ACC112 (cell line): ENCODE data around the gene MAML2.

ENCODE experiments used
- H2AFZ ChIP-seq: fragments of 200-600 bp; sonication (generic); one replicate; pipeline ENCODE4 v1.6.0; 2017; ENCODE audit warnings: antibody characterized with exemption, low read length; ENCODE audit not compliant: unreplicated experiment
- H3K27ac ChIP-seq: fragments of 200-600 bp; sonication (generic); 2 replicates; pipeline ENCODE4 v1.5.1; 2014; ENCODE audit warnings: low read depth, mild to moderate bottlenecking, antibody characterized with exemption, low read length, moderate library complexity
- H3K27me3 ChIP-seq: fragments of 200-600 bp; sonication (generic); 2 replicates; pipeline ENCODE4 v1.6.1; 2014; ENCODE audit warnings: mild to moderate bottlenecking, antibody characterized with exemption, low read length, moderate library complexity, mixed read lengths; ENCODE audit not compliant: insufficient read depth
- H3K36me3 ChIP-seq: fragments of 200-600 bp; sonication (generic); 2 replicates; pipeline ENCODE4 v1.6.1; 2016; ENCODE audit warnings: mild to moderate bottlenecking, antibody characterized with exemption, low read length, moderate library complexity, mixed read lengths; ENCODE audit not compliant: insufficient read depth
- H3K4me1 ChIP-seq: fragments of 200-600 bp; sonication (generic); one replicate; pipeline ENCODE4 v1.6.1; 2016; ENCODE audit warnings: low read length, mixed read lengths; ENCODE audit not compliant: insufficient read depth, unreplicated experiment, control insufficient read depth
- H3K4me3 ChIP-seq: fragments of 200-600 bp; sonication (generic); 2 replicates; pipeline ENCODE4 v1.5.1; 2014; ENCODE audit warnings: mild to moderate bottlenecking, low read depth, low read length
- H3K79me2 ChIP-seq: fragments of 200-600 bp; sonication (generic); one replicate; pipeline ENCODE4 v1.6.0; 2016; ENCODE audit warnings: low read length; ENCODE audit not compliant: control insufficient read depth, unreplicated experiment, insufficient read depth

MAML2 gene

GRCh38 chr11:96134602-96135001 is 208.4 kb downstream of the MAML2 start:
- H3K36me3 ChIP-seq: no peaks in the 10 kb centered on the region; the same call in 1 of the 2 replicates
- H3K4me1 ChIP-seq: peaks cover 36% of the 10 kb centered on the region
- H3K27ac ChIP-seq: peak overlapping the region; percentile 36; the same call in 1 of the 2 replicates
- no peaks in the 10 kb centered on the region for H3K27me3 ChIP-seq
- H3K79me2 ChIP-seq: peaks cover 23% of the 10 kb centered on the region
- no peak overlapping the region for H3K4me3 ChIP-seq
- no peak overlapping the region for H2AFZ ChIP-seq

GRCh38 chr11:96132437-96132836 is 210.6 kb downstream of the MAML2 start:
- no peaks in the 10 kb centered on the region; the same call in 1 of the 2 replicates for H3K36me3 ChIP-seq
- no peak overlapping the region for H2AFZ ChIP-seq
- H3K4me3 ChIP-seq: no peak overlapping the region
- peaks cover 21% of the 10 kb centered on the region for H3K79me2 ChIP-seq
- peaks cover 25% of the 10 kb centered on the region for H3K4me1 ChIP-seq
- no peaks in the 10 kb centered on the region for H3K27me3 ChIP-seq
- no peak overlapping the region for H3K27ac ChIP-seq

- H3K4me3 ChIP-seq: no peak overlapping the region
- H3K36me3 ChIP-seq: peaks cover 3% of the 10 kb centered on the region; the same call in 1 of the 2 replicates
Observed at GRCh38 chr11:96130061-96130620, 212.9 kb downstream of the MAML2 start.

GRCh38 chr11:96127596-96127959 is 215.4 kb downstream of the MAML2 start:
- Histone ChIP-seq H2AFZ (no peak overlapping the region), H3K36me3 (0 out of 2 replicates have a peak, but pooled peaks cover 3% of the 10 kb centered on the region), H3K4me1 (peaks cover 4% of the 10 kb centered on the region), H3K27me3 (no peaks in the 10 kb centered on the region), H3K79me2 (peaks cover 14% of the 10 kb centered on the region), H3K27ac (no peak overlapping the region), H3K4me3 (no peak overlapping the region)

More at GRCh38 chr11:96130061-96130620, 212.9 kb downstream of the MAML2 start:
- peaks cover 9% of the 10 kb centered on the region for H3K4me1 ChIP-seq
- peaks cover 11% of the 10 kb centered on the region for H3K79me2 ChIP-seq
- H3K27me3 ChIP-seq: no peaks in the 10 kb centered on the region
- no peak overlapping the region for H2AFZ ChIP-seq
- H3K27ac ChIP-seq: no peak overlapping the region

- no peak overlapping the region for H3K27ac ChIP-seq
- H3K4me1 ChIP-seq: peaks cover under 1% of the 10 kb centered on the region
- H2AFZ ChIP-seq: no peak overlapping the region
- H3K36me3 ChIP-seq: 0 out of 2 replicates have a peak, but pooled peaks cover 3% of the 10 kb centered on the region
- H3K4me3 ChIP-seq: no peak overlapping the region
- H3K79me2 ChIP-seq: peaks cover 14% of the 10 kb centered on the region
- no peaks in the 10 kb centered on the region for H3K27me3 ChIP-seq
Observed at GRCh38 chr11:96126917-96127595, 215.9 kb downstream of the MAML2 start.

- H3K27ac ChIP-seq: no peak overlapping the region
- no peaks in the 10 kb centered on the region for H3K27me3 ChIP-seq
- no peaks in the 10 kb centered on the region for H3K4me1 ChIP-seq
- no peak overlapping the region for H3K4me3 ChIP-seq
- H3K36me3 ChIP-seq: 0 out of 2 replicates have a peak, but pooled peaks cover 3% of the 10 kb centered on the region
- peaks cover 21% of the 10 kb centered on the region for H3K79me2 ChIP-seq
- no peak overlapping the region for H2AFZ ChIP-seq
Observed at GRCh38 chr11:96125400-96125799, 217.6 kb downstream of the MAML2 start.

GRCh38 chr11:96124155-96124554 is 218.8 kb downstream of the MAML2 start:
- no peaks in the 10 kb centered on the region for H3K4me1 ChIP-seq
- 0 out of 2 replicates have a peak, but pooled peaks cover 3% of the 10 kb centered on the region for H3K36me3 ChIP-seq
- peaks cover 17% of the 10 kb centered on the region for H3K79me2 ChIP-seq
- no peaks in the 10 kb centered on the region for H3K27me3 ChIP-seq
- H3K27ac ChIP-seq: no peak overlapping the region
- H3K4me3 ChIP-seq: no peak overlapping the region
- H2AFZ ChIP-seq: no peak overlapping the region

- H3K27ac ChIP-seq: no peak overlapping the region
- H3K4me1 ChIP-seq: no peaks in the 10 kb centered on the region
- 0 out of 2 replicates have a peak, but pooled peaks cover 3% of the 10 kb centered on the region for H3K36me3 ChIP-seq
- no peak overlapping the region for H2AFZ ChIP-seq
- peaks cover 11% of the 10 kb centered on the region for H3K79me2 ChIP-seq
- no peak overlapping the region for H3K4me3 ChIP-seq
- H3K27me3 ChIP-seq: no peaks in the 10 kb centered on the region
Observed at GRCh38 chr11:96123301-96123700, 219.7 kb downstream of the MAML2 start.

GRCh38 chr11:96122601-96123074 is 220.4 kb downstream of the MAML2 start:
- H3K4me3 ChIP-seq: no peak overlapping the region
- H2AFZ ChIP-seq: no peak overlapping the region
- no peaks in the 10 kb centered on the region for H3K27me3 ChIP-seq
- H3K79me2 ChIP-seq: peaks cover 10% of the 10 kb centered on the region
- H3K27ac ChIP-seq: no peak overlapping the region
- no peaks in the 10 kb centered on the region for H3K4me1 ChIP-seq
- H3K36me3 ChIP-seq: 0 out of 2 replicates have a peak, but pooled peaks cover 3% of the 10 kb centered on the region

- no peaks in the 10 kb centered on the region for H3K36me3 ChIP-seq
- H2AFZ ChIP-seq: no peak overlapping the region
- no peak overlapping the region for H3K4me3 ChIP-seq
- H3K79me2 ChIP-seq: peaks cover 7% of the 10 kb centered on the region
- H3K27ac ChIP-seq: no peak overlapping the region
- H3K4me1 ChIP-seq: no peaks in the 10 kb centered on the region
- no peaks in the 10 kb centered on the region for H3K27me3 ChIP-seq
Observed at GRCh38 chr11:96119211-96119610, 223.8 kb downstream of the MAML2 start.

- no peak overlapping the region for H3K4me3 ChIP-seq
- H3K36me3 ChIP-seq: no peaks in the 10 kb centered on the region
- peaks cover 19% of the 10 kb centered on the region for H3K79me2 ChIP-seq
Observed at GRCh38 chr11:96116376-96116775, 226.6 kb downstream of the MAML2 start.

More at GRCh38 chr11:96116376-96116775, 226.6 kb downstream of the MAML2 start:
- no peak overlapping the region for H3K27ac ChIP-seq
- H3K27me3 ChIP-seq: no peaks in the 10 kb centered on the region
- H3K4me1 ChIP-seq: peaks cover 20% of the 10 kb centered on the region
- no peak overlapping the region for H2AFZ ChIP-seq
